Suppressor macrophage (primary cell): ENCODE data around the gene CCNH.

Experiments
- DNase-seq, 4 experiments: peaks; one replicate each; pipeline ENCODE4 v3.0.0-alpha.2; 2020 to 2022

Gene CCNH

GRCh38 chr5:87359106-87359505 lies 53.6 kb downstream of the CCNH start:
- DNase-seq = no peak

GRCh38 chr5:87354496-87354895 lies 58.2 kb downstream of the CCNH start:
- DNase-seq = no peak

- no peak for DNase-seq
Measured at GRCh38 chr5:87347841-87348240, 64.9 kb downstream of the CCNH start.

- no peak for DNase-seq
Measured at GRCh38 chr5:87347272-87347671, 65.5 kb downstream of the CCNH start.
